ENCODE data around the gene SLC19A1.

DNA sequence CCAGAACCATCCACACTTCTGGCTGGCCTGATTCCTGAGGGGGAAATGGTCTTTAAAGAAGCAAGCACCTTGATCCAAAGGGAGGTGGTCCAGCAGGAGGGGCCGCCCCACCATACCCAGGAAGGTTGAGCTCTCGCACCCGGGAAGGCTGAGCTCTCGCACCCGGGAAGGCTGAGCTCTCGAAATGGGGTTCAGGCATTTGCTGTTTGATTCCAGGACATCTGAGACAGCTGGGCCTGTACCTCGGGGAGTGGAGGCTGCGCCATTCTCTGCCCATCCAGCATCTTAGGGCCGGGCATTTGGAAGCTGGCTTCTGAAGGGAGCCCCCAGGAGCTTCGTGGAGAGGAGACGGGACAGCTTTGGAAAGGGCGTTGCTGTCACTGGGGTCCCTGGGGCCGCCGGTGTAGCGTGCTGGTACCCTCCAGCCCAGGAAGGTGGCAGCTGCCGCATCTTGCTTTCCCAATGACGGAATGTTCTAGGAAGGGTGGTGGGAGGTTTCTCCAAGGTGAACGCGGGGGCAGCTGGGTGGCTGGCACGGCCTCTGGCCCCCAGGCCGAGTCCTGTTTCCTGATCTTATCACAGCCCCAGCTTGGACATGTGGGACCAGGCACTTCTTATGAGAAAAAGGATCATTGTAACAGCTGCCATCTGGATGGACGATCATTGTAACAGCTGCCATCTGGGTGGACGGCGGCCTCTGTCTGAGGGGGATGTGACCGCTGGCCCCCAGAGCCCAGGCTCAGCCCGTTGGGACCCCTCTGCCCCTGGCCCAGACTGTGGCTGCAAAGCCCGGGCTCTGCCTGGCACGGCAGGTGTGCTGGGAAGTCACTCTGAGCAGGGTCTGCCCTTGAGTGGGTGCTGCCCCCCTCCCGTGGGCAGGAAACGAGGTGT is 75.7 kb downstream of the SLC19A1 start:
- TF ChIP-seq TEAD4 (IDR thresholded peaks at IDR 0.05): no peak
- no peak for TF ChIP-seq REST (IDR thresholded peaks at IDR 0.05; ENCODE audit: low read depth)
- no peak for TF ChIP-seq RAD21 (IDR thresholded peaks at IDR 0.05; ENCODE audit: low read depth)
- no peak for TF ChIP-seq FOXM1 (IDR thresholded peaks at IDR 0.05; ENCODE audit: borderline replicate concordance, low read depth)
- TF ChIP-seq CEBPB (IDR thresholded peaks at IDR 0.05): no peak
- no peak for TF ChIP-seq CREB1 (IDR thresholded peaks at IDR 0.05; ENCODE audit: low read depth)
- TF ChIP-seq MAX (IDR thresholded peaks at IDR 0.05): no peak
- no peak for TF ChIP-seq EGR1 (IDR thresholded peaks at IDR 0.05)
- no peak for TF ChIP-seq TCF12 (IDR thresholded peaks at IDR 0.05; ENCODE audit: low read depth)
- no peak for TF ChIP-seq EP300 (IDR thresholded peaks at IDR 0.05; ENCODE audit: borderline replicate concordance)
- TF ChIP-seq YY1 (IDR thresholded peaks at IDR 0.05; ENCODE audit: low read depth): no peak
- no peak for TF ChIP-seq USF1 (IDR thresholded peaks at IDR 0.05)
- no peak for TF ChIP-seq TAF1 (IDR thresholded peaks at IDR 0.05; ENCODE audit: low read depth)

Measured in Ishikawa (cell line).